ENCODE measurements around the gene BEND6. TPM values are rescaled to one million over a fixed set of nuclear protein-coding genes. Genes with fewer than 3 reads are reported as not detected.
"Not testable (repeated sequence)": the region's sequence is repeated elsewhere in the genome, so short reads cannot be mapped to it uniquely, and the experiment has no call there.

BEND6 gene
- polyA plus RNA-seq, 1 donor = 0.43 TPM

DNA sequence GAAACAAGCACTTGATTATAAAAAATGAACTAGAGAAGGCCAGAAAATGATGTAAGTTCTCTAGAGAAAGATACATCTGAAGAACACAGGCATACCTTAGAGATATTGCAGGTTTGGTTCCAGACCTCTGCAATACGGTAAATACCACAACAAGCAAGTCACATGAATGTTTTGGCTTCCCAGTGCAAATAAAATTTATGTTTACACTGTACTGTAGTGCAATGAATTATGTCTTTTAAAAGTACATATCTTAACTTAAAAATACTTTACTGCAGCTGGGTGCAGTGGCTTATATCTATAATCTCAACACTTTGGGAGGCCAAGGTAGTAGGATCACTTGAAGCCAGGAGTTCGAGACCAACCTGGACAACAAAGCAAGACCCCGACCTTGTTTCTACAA lies 80.6 kb downstream of the BEND6 start:
- DNase-seq = no peak

DNA sequence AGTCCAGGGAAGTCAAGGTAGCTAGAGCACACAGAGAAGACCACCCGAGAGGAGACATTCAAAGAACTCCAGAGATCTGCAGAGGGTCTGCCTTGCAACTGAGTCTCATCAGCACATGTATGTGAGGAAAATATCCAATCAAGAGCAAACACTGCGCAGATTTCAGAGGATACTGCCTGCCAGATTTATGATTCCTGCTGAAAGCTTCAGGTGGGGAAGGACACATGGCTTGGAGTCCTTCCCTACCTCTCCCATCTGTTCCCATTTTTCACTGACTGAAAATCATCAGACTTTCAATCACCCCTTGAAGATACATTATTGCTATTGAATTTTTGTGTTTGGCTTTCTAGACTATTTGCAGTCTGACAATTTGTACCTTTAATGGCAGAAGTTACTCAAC lies 84.0 kb downstream of the BEND6 start:
- DNase-seq = no peak

DNA sequence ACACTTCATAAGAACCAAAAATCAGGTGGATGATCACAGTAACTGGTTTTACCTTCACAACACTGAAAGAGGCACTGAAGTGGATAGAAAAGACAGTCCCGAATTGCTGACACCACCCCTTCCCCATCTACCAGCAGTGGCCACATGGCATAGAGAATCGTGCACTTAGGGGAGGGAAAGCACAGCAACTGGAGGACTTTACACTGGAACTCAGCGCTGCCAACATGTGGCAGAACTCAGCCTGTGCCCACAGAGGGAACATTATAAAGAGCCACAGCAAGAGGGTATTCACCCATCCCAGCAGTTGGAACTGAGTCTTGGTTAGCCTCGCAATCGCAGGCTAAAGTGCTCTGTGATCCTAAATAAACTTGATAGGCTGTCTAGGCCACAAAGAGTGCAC lies 85.1 kb downstream of the BEND6 start:
- no peak for DNase-seq

DNA sequence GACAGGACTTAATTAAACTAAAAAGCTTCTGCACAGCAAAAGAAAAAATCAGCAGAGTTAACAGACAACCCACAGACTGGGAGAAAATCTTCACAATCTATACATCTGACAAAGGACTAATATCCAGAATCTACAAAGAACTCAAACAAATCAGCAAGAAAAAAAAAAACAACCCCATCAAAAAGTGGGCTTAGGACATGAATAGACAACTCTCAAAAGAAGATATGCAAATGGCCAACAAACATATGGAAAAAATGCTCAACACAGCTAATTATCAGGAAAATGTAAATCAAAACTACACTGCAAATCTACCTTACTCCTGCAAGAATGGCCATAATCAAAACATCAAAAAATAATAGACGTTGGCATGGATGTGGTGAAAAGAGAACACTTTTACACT lies 89.2 kb downstream of the BEND6 start:
- DNase-seq = not testable (repeated sequence)

DNA sequence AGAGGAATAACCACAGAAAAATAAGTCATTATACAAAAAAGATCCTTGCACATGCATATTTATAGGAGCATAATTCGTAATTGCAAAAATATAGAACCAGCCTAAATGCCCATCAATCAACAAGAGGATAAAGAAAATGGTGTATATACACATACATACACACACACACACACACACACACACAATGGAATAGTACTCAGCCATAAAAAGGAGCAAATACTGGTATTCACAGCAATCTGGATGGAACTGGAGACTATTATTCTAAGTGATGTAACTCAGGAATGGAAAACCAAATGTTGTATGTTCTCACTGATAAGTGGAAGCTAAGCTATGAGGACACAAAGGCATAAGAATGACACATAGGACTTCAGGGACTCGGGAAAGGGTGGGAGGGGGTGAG lies 89.7 kb downstream of the BEND6 start:
- DNase-seq = no peak

DNA sequence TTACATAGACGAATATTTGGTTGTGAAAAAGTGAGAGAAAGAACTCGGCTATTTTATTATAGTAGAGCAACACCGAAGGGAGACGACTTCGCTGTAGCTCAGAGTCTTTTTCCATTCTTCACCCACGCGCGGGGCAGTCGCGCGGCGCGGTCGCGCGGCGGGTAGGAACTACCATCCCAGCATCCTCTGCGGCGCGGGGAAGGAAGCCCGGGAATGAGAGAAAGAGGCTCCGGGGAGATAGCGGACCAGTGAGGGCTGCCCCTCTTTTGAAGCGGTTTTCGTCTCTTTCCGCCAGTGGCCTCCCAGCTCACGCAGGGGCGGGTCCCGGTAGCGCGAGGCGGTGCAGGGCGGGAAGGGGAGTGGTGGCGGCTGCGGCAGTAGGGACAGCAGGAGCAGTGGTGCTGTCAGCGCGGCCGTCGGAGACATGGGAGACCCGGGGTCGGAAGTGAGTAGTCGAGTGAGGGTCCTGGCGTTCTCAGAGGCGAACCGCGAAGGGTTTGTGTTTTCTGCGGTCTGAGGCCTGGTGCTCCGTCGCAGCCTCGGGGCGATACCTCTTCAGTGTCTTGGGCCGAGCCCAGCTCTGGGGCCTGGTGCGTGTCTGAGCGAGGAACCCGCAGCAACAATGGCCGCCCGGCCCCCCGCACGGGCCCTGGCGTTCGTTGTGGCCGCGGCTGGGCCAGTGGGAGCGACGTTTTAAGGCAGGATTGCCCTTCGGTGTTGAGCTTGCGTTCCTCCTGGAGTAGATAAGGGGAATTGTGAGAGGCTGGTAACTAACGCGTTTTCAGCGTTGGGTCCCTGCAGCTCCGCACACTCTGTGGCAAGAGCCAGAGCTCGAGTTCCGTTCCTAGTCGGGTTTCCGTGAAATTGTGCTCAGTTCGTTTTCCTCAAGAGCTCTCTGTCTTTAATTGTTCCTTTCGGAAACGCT lies 91.7 kb downstream of the BEND6 start, which contains the start of gene KIAA1586:
KIAA1586 (plus strand) TSS at position 362 of the 925 bp plus-strand sequence; CDS start at position 425, 63 bp downstream.
- peak; percentile 92 for DNase-seq

DNA sequence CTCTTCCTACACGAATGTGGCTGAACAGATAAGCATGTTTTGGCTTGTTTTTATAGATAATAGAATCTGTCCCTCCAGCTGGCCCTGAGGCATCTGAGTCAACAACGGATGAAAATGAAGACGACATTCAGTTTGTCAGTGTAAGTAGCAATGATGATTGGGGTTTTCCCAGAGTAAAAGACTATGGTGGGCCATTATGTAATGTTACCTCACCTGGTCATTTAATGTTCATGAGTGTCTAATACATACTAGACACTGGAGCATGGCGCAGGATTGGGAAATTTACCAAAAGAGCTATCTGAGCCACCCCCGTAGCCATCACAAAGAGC lies 92.3 kb downstream of the BEND6 start:
- DNase-seq = not testable (repeated sequence)

DNA sequence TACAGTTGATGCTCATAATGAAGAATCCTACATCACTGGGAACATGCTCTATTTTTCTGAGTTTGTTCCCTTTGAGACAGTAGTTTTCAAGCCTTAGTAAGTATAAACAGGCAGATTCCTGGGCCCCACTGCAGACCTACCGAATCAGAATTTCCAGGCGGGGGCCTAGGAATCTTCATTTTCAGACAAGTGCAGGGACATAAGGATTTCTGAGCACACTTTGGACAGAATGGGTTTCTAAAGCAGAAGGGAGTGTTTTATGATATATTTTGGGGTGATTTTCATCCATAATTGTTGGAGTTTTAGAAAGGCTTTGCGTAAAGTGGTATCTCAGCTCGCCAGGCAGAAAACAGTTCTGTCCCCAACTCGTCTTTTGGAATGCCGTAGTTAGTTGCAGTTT lies 93.0 kb downstream of the BEND6 start:
- DNase-seq = not testable (repeated sequence)

DNA sequence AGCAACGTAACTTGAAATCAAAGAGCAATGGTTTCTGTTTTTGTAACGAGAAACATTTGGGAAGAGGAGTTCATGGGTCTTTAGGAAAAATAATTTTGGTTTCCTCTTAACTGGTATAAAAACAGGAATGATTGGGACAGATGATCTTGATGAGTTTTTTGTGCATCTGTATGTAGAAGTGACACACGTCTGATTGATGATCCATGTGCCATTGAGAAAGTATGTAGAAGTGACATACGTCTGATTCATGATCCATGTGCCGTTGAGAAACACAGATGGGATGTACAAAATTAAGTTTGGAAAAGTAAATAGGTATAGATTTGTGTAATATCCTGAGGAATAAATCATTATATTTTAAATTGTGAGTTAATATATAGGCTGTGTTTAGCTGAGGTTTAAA lies 93.7 kb downstream of the BEND6 start:
- no peak for DNase-seq

DNA sequence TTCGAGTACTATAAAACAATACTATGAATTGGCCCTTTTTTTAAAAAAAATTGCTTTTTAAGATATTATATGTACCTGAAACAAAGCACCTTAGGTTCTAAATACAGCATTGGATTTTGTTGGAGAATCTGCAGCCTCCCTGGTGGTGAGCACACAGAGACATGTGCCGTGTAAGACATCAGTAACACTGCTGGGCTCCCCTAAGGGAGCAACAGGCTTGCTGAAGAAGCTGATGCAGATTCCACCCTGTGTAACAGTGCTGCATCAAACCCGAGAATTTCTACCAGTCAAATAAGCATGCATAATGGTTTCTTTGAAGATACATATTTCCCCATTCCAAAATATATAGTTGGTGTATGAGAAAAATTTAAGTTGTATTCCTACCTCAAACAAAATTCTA lies 108.9 kb downstream of the BEND6 start:
- DNase-seq = no peak

DNA sequence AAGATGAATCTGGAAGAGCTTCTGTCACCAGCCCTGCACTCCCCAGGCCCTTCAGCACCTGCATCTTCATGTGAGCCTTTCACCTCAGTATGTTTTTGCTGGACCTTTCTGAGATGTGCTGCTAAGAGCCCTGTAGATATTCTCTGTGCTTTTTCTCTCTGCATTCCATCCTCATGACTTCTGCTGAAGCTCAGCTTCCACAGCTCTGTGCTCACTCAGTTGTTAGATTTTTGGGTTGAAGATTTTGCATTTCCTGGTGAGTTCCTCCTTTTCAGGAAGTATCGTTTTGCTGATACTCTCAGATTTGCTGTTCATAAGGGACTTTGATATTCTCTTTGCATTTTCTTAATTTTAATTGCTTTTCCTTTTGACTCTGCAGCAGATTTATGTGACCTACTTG lies 109.9 kb downstream of the BEND6 start:
- no peak for DNase-seq

DNA sequence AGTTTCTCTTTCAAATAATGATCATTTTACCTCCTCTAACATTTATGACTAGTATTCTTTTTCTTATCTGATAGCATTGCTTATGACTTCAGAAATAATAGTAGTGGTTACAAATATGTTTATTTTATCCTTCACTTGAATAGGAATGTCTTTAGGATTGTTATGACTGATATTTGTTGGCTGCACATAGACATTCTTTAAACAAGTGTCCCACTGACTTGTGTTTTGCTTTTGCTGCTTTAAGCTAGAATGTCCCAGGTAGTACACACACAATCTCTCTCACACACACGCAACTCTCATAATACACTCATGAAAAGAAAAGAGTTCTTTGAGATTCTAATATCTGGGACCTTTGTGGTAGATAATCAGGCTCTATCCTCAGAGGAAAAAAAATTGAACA lies 113.2 kb downstream of the BEND6 start:
- DNase-seq = no peak

DNA sequence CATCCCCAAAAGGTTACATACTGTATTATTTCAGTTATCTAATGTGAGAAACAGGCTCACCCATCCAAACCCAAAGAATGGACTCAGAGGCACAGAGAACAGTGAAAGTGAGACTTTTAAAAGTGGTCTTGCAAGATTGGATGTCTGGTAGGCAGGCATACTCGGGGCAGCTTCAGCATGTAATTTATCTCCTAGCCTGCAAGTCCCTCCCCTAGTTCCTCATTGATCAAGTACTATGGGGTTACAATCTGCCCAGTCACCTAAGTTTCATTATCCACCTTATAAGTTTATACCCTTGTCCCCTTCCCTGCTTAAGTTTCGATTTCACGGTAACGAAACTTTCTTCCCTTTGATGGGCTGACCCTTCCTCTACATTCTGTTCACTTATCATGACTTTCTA lies 114.3 kb downstream of the BEND6 start:
- no peak for DNase-seq

DNA sequence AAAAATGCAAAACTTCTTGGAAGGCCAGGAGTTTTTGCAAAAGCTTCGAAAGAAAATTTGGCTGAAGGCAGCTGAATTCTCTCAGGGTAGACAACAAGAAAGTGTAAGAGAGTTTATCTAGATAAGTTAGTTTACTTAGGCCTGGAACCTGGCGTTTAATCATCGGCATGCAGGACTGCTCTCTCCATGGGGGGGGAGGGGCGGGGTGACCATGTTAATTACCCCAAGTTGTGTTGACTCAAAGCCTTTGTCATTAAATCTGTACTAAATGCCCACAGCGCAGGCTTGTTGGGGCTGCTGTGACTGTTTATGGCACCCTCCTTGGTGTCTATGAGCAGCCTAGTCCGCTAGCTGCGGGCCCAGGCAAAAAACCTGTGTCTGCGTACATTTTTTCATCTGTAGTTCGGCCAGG lies 115.0 kb downstream of the BEND6 start:
- DNase-seq = no peak

DNA sequence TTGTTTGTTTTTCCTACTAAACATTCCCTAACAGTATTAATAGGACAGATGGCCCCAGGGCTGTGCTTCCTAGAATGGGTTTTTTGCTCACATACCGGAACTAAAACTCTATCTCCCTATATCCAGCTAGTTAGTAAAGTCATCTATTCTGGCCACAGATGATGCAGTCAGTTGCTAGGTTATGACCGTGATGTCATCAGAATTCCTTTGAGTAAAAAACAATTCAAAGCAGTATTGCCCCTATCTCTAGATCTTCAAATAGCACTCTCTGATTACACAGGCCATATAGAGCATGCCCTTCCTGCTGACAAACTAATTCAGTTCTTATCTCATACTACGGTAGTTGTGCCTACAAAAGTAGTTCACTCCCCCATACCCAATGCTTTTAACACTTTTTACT lies 117.2 kb downstream of the BEND6 start:
- DNase-seq = no peak

DNA sequence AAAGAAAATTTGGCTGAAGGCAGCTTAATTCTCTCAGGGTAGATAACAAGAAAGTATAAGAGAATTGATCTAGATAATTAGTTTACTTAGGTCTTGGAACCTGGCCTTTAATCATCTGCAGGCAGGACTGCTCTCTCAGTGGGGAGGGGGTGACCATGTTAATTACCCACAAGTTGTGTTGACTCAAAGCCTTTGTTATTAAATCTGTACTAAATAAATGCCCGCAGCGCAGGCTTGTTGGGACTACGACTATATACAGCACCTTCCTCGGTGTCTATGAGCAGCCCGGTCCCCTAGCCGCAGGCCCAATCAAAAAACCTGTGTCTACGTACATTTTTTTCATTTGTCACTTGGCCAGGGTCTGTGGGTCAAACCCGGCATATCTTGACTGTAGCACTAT lies 119.5 kb downstream of the BEND6 start:
- DNase-seq = no peak

DNA sequence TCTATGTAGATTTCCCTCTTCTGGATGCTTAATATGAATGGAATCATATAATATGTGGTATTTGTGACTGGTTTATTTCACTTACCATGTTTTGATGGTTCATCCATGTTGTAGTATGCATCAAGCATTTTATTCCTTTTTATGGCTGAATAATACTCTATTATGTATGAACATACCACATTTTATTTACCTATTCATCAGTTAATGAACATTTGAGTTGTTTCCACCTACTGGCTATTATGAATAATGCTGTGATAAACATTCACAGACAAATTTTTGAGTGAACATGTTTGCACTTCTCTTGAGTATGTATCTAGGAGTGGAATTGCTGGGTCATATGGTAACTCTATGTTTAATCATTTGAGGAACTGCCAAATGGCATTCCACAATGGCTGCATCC lies 120.2 kb downstream of the BEND6 start:
- DNase-seq = no peak

Other genes starting within 250 kb of the BEND6 start
- 10.8 TPM for gene KIAA1586, start 91.6 kb downstream of the BEND6 start, polyA plus RNA-seq (ENCODE audit: insufficient read length)
- gene ZNF451, start 135.1 kb downstream of the BEND6 start, polyA plus RNA-seq (ENCODE audit: insufficient read length) = 21.1 TPM
- gene BAG2, start 217.2 kb downstream of the BEND6 start, polyA plus RNA-seq (ENCODE audit: insufficient read length) = 8.8 TPM

Measured in hindlimb muscle (tissue), 1 donor.